HL-60 (cell line): ENCODE results near the gene AREG.

Experiments
- DNase-seq, 2 experiments: peaks; one replicate each; pipeline ENCODE4 v3.0.0-alpha.2; 2010 to 2020; ENCODE audit warnings: low read depth in 1 of 2, low spot score in 1 of 2
- H3K27ac ChIP-seq: fragments of 250-450 bp; sonication (Bioruptor Pico); replicated peaks from 2 replicates; pipeline ENCODE4 v1.5.1; 2020; ENCODE audit warnings: mild to moderate bottlenecking, moderate library complexity
- H3K27me3 ChIP-seq: fragments of 250-450 bp; sonication (Bioruptor Pico); 2 replicates; pipeline ENCODE4 v1.5.1; 2021; ENCODE audit warnings: mild to moderate bottlenecking, moderate library complexity; ENCODE audit not compliant: insufficient read depth, poor library complexity, severe bottlenecking
- H3K4me3 ChIP-seq: replicated peaks from 2 replicates; pipeline ENCODE4 v1.5.1; 2011; ENCODE audit warnings: mild to moderate bottlenecking, control low read depth, low read length; ENCODE audit not compliant: insufficient read depth
- CTCF ChIP-seq: IDR thresholded peaks from one replicate; pipeline ENCODE4 v1.5.1; 2011; ENCODE audit warnings: low read length, control low read depth, inconsistent platforms; ENCODE audit not compliant: insufficient read depth
- GABPA ChIP-seq: IDR thresholded peaks from 2 replicates; pipeline ENCODE4 v1.6.1; 2012; ENCODE audit warnings: low read depth
- POLR2AphosphoS5 ChIP-seq: IDR thresholded peaks from 2 replicates; pipeline ENCODE4 v1.6.1; 2012; ENCODE audit warnings: low read depth
- REST ChIP-seq: IDR thresholded peaks from 2 replicates; pipeline ENCODE4 v1.6.1; 2012; ENCODE audit warnings: low read depth; ENCODE audit not compliant: insufficient replicate concordance
- SPI1 ChIP-seq: IDR thresholded peaks from 2 replicates; pipeline ENCODE4 v1.6.1; 2012; ENCODE audit warnings: low read depth, mild to moderate bottlenecking, borderline replicate concordance

AREG gene

GRCh38 chr4:74415602-74416300, 29.2 kb upstream of the AREG start:
- DNase-seq: no peak
- TF ChIP-seq POLR2AphosphoS5: no peak
- no peak for TF ChIP-seq SPI1
- no peak for TF ChIP-seq GABPA
- no peak for TF ChIP-seq CTCF
- no peak for TF ChIP-seq REST
- Histone ChIP-seq H3K4me3 (no peak overlapping the region), H3K27me3 (no peaks in the 10 kb centered on the region), H3K27ac (no peak overlapping the region)

- TF ChIP-seq CTCF (no peak), GABPA (no peak), REST (no peak), SPI1 (no peak), POLR2AphosphoS5 (no peak)
- Histone ChIP-seq H3K4me3 (no peak overlapping the region), H3K27me3 (no peaks in the 10 kb centered on the region), H3K27ac (no peak overlapping the region)
- DNase-seq: no peak
Measured at GRCh38 chr4:74418063-74418670, 26.8 kb upstream of the AREG start.

- no peaks in the 10 kb centered on the region for H3K27me3 ChIP-seq
- H3K4me3 ChIP-seq: no peak overlapping the region
- no peak for DNase-seq
- TF ChIP-seq POLR2AphosphoS5 (no peak), REST (no peak), SPI1 (no peak), GABPA (no peak), CTCF (no peak)
- H3K27ac ChIP-seq: no peak overlapping the region
Measured at GRCh38 chr4:74420863-74421262, 24.1 kb upstream of the AREG start.
